ENCODE data around the gene RAB5IF. TPM values are rescaled to one million over a fixed set of nuclear protein-coding genes. Genes with fewer than 3 reads are reported as not detected.

Gene RAB5IF
- total RNA-seq: 187 and 202 TPM in 2 replicates

GRCh38 chr20:36605399-36606157 is at the start of gene RAB5IF:
RAB5IF (plus strand) TSS chr20:36605779; CDS start chr20:36605952, 173 bp downstream.

GRCh38 chr20:36573103-36573797 is 32.3 kb upstream of the RAB5IF start, which contains the start of gene TGIF2:
TGIF2 (plus strand) TSS chr20:36573597; CDS start chr20:36578775, 5,178 bp downstream.

GRCh38 chr20:36645998-36646397 is 40.4 kb downstream of the RAB5IF start, which contains the start of gene SLA2:
SLA2 (minus strand) TSS chr20:36646196; CDS start chr20:36641335, 4,861 bp downstream.

Other genes with a start within 250 kb of the RAB5IF start
- gene MYL9, start 64.3 kb upstream of the RAB5IF start, total RNA-seq: 30.7 and 32.0 TPM in 2 replicates
- gene TGIF2, start 32.2 kb upstream of the RAB5IF start, total RNA-seq: 13.5 and 14.3 TPM in 2 replicates
- gene SLA2, start 40.4 kb downstream of the RAB5IF start, total RNA-seq: not detected in 2 replicates
- gene NDRG3, start 140.3 kb downstream of the RAB5IF start, total RNA-seq: 23.9 and 29.9 TPM in 2 replicates
- 32.4 and 32.8 TPM in 2 replicates for gene DSN1, start 168.0 kb downstream of the RAB5IF start, total RNA-seq